Uterus (tissue), 2 donors: ENCODE measurements around the gene GCH1.

Experiments used
- POLR2A ChIP-seq, 2 donors: fragments of 450-650 bp; IDR thresholded peaks; one replicate each; pipeline ENCODE4 v1.6.1; 2016; ENCODE audit warnings: antibody characterized with exemption in 2 of 2, mild to moderate bottlenecking in 1 of 2, moderate library complexity in 1 of 2
- TF ChIP-seq, protein P1 (sequence below), 4 experiments: fragments of 200-600 bp in 2 of 4; fragments of 450-650 bp in 2 of 4; sonication (generic) in 2 of 4; IDR thresholded peaks; one replicate each; pipeline ENCODE4 v1.5.1; 2016 to 2019; ENCODE audit warnings: antibody characterized with exemption in 4 of 4, mild to moderate bottlenecking in 2 of 4, moderate library complexity in 1 of 4

- TF ChIP-seq, protein P1, sequence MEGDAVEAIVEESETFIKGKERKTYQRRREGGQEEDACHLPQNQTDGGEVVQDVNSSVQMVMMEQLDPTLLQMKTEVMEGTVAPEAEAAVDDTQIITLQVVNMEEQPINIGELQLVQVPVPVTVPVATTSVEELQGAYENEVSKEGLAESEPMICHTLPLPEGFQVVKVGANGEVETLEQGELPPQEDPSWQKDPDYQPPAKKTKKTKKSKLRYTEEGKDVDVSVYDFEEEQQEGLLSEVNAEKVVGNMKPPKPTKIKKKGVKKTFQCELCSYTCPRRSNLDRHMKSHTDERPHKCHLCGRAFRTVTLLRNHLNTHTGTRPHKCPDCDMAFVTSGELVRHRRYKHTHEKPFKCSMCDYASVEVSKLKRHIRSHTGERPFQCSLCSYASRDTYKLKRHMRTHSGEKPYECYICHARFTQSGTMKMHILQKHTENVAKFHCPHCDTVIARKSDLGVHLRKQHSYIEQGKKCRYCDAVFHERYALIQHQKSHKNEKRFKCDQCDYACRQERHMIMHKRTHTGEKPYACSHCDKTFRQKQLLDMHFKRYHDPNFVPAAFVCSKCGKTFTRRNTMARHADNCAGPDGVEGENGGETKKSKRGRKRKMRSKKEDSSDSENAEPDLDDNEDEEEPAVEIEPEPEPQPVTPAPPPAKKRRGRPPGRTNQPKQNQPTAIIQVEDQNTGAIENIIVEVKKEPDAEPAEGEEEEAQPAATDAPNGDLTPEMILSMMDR (IDR thresholded peaks at IDR 0.05) = no peak
- TF ChIP-seq POLR2A (IDR thresholded peaks at IDR 0.05) = no peak
These were observed 110.3 kb downstream of the GCH1 start for GRCh38 chr14:54792288-54792687.
